GM12874 (cell line): Measurements from ENCODE around the gene SLC23A1.

ENCODE experiments used
- CTCF ChIP-seq: IDR thresholded peaks from 2 replicates; pipeline ENCODE4 v1.5.1; 2011; ENCODE audit warnings: low read depth, mild to moderate bottlenecking, control low read depth, low read length, moderate library complexity; ENCODE audit not compliant: insufficient read depth

Gene SLC23A1

GRCh38 chr5:139378941-139379361 is 4.1 kb downstream of the SLC23A1 start:
- no peak for TF ChIP-seq CTCF

- no peak for TF ChIP-seq CTCF
Observed at GRCh38 chr5:139378101-139378825, 4.8 kb downstream of the SLC23A1 start.

- TF ChIP-seq CTCF, result no peak
Observed at GRCh38 chr5:139377226-139377625, 5.9 kb downstream of the SLC23A1 start.

GRCh38 chr5:139376364-139376763 is 6.7 kb downstream of the SLC23A1 start:
- TF ChIP-seq CTCF, result no peak

- no peak for TF ChIP-seq CTCF
Observed at GRCh38 chr5:139374909-139375308, 8.2 kb downstream of the SLC23A1 start.

GRCh38 chr5:139371482-139372435 is 11.3 kb downstream of the SLC23A1 start:
- TF ChIP-seq CTCF, result no peak

GRCh38 chr5:139369181-139369580 is 13.9 kb downstream of the SLC23A1 start:
- no peak for TF ChIP-seq CTCF
